UCSD-AML1 (cell line): Measurements from ENCODE around the gene INAFM2.

Experiments
- DNase-seq: peaks from one replicate; lab custom pipeline; 2025; ENCODE audit not compliant: unreplicated experiment; lab: John Stamatoyannopoulos, UW

The INAFM2 gene

DNA sequence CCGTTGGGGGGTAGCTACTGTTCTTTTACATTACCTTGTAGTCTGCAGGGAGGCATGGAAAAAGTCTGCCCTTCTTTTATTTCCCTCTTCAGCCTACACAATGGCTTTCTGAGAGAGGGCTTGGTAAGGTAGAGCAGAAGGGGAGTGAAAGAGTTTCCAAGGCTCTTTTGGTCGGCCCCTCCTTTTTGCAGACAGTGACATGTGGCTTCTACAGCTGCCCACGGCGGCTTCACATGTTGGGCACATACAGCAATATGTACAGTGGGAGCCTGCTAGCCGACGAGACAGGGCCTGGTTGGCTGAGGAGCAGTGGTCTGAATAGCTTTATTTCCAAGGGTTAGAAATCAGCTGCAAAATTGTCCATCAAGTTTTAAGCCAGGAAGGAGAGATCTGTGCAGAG lies 4.0 kb downstream of the INAFM2 start:
- no peak for DNase-seq

DNA sequence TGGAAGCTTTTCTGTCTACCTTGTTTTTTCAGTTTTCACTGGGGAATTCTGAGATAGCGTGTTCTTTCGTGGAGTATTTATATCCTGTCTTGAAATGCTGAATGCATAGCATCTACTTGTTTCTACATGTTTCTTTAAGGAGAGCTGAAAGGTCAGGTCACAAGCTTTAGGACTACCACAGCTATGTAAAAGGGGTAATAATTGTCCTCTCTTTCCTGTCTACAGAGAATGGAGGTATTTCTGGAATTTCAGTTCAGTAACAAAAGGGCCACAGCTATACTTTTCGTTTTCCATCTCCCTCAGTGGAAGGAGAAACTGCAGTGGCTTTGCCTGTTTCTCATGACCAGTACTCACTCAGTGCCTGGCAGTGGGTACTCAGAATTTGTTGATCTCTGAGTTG lies 4.7 kb downstream of the INAFM2 start:
- DNase-seq: no peak

GRCh38 chr15:40328751-40329150 lies 5.3 kb downstream of the INAFM2 start:
- no peak for DNase-seq

- DNase-seq: no peak
Measured at GRCh38 chr15:40329804-40330203, 6.3 kb downstream of the INAFM2 start.

GRCh38 chr15:40330368-40330836 lies 6.9 kb downstream of the INAFM2 start:
- peak; percentile 77 for DNase-seq

GRCh38 chr15:40331026-40331425 lies 7.5 kb downstream of the INAFM2 start:
- DNase-seq: no peak

- DNase-seq: no peak
Measured at GRCh38 chr15:40331637-40332036, 8.1 kb downstream of the INAFM2 start.

DNA sequence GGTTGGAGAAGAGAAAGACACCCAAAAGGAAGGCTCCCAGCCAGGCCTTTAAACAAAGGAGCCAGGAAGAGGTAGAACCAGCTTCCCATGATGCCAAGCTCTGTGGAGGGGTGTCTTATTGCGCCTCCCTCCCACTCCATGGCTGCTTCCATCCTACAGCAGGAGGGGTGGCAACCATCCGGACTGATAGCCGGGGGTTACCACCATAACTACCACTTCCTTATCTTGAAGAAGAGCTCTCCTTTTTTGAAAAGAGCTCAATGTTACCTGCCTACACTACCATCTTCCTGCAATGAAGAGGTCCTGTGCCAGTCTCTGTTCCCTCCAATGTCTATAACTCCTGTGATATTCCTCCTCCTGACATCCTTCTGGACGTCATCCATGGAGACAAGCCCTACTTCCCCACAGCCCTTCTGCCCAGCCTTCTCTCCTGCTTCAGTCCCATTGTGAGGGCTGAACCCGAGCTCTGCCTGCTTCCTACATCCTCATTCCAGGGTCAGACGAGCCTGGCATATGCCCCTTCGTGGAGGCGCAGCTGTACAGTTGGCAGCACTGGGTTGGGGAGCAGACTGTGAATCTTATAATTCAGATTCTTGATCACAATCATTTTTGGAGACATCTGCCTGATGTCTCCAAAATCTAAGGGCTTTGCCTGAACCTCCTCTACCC lies 8.8 kb downstream of the INAFM2 start:
- DNase-seq: no peak

DNA sequence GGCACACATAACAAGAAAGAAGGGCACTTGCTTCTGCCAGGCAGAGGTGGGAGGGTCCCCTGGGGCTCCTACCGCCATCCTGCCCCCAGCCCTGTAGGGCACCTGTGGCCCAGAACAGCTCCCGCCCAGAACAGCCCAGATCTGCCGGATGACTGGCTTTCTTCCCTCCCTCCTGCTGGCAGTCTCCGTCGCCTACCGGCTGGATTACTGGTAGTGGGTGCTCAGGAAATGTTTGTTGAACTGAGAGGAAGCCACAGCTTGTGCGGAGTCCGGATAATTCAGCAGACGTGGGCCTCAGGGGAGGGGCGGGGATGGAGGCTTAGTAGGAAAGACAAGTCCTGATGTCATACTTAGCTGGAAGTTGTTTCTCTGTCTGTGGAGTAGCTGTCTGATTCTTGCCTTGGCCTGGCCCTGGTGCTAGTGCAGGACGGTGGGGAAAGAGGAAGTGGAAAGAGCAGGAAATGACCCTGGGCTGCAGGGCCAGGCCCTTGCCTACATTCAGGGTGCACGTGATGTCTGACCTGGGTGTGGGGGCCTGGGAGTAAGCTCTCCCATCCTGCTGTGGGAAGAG lies 10.5 kb downstream of the INAFM2 start:
- DNase-seq: peak; percentile 95

DNA sequence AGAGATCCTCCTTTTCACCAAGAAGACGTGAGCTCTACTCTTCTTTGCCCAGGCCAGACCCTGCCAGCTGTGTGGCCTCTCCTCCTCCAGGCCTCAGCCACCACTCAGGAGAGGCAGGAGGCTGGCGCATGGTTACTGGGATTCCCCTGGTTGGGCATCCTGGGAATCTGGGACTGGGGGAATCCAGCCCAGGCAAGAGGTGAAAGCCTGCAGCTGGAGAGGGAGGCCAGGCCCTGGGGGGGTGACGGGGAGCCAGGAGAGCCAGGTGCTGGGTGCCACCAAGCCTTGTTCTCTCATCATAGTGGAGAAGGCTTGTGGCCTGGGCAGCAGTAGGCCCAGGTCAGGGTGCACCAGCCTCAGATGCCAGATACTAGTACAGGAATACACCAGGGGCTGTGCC lies 11.0 kb downstream of the INAFM2 start:
- no peak for DNase-seq

DNA sequence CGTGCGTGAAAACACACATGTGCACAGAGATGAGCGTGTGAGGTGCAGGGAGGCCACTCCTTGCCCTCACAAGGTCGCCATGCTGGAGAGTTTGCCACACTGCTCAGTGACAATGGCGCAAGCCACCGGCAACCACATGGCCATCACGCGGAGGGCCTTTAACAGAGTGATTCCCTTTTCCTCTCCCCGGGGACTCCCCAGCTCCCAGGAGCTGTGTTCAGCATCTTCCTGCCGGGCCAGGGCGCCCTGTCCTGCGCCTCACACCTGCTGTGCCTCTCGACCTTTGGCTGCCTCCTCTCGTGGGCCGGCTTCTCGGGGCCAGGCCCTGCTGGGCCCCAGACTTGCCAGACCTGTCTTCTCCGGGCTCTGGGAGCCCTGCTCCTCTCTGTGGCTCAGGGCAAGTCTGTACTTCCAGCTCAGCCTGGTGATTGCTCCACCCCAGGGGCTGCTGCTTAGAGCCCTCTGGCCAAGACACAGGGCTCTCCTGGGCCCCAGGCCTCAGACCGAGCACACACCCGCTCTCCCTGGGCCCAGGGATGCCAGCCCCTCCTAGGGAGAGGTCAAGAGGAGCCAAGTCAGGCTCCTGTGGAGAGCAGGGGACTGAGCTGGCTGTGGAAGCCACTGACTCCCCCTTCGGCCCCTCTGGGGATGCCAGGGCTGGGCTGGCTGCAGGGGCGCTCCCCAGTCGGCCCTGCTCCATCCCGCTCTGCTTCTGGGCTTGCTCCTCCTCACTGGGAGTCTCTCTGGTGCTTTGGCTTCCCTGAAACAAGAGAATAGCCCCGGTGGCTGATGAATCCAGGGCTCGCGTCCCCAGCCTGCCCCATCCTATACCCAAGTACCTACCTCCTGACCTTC lies 11.7 kb downstream of the INAFM2 start:
- no peak for DNase-seq

DNA sequence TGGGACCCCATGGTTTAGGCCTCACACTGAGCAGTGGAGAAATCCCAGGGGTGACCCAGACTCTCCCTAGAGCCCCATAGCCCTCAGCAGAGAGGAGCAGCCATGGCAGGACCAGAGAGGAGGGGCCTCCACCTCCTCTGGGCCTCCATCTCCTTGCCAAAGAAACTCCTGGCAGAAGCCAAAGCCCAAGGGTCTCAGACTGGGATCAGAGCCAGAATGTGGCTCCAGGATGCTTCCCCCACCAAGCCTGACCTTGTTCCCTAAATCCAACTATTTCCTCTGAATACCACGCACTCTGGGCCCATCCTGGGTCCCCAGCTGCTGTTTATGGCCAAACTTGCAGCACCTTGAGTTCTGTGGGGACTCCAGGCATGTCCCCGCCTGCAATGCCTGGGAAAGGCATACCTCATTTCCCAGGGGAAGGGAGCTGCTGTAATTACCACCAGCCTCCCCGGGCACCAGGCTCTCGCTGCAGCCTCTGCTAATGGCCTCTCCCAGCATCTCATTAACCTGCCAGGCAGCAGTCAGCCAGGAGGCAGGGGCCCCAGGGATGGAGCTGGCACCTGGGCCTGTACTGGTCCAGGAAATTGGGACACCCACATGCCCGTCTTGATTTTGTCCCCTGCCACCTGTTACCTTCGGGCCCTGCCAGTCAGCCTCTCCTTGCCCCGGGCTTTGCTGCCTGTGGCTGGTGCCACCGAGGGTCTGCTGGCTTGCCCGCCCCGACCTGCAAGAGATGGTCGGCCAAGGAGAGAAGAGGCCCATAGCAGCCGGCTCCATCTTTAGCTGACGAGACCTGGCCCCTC lies 12.6 kb downstream of the INAFM2 start:
- no peak for DNase-seq

- peak; percentile 78 for DNase-seq
Measured at GRCh38 chr15:40336744-40337122, 13.2 kb downstream of the INAFM2 start.

DNA sequence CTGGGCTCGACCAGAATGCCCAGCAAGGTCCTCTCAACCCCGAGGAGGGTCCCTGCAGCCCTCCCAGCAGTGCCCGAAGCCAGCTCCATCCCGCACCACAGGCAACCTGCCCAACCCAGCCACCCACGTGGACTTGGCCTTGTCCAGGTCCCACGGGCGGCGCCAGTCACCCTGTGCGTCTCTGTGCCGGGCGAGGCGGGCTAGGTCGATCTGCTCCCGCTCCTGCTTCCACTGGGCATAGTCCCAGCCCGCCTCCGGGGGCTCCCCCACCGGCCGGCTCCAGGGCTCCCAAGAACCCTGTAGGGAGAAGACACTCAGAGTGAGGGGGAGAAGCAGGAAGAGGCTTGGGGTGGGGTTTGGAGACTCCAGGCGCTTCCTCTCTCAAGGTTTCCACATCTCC lies 14.1 kb downstream of the INAFM2 start:
- no peak for DNase-seq

DNA sequence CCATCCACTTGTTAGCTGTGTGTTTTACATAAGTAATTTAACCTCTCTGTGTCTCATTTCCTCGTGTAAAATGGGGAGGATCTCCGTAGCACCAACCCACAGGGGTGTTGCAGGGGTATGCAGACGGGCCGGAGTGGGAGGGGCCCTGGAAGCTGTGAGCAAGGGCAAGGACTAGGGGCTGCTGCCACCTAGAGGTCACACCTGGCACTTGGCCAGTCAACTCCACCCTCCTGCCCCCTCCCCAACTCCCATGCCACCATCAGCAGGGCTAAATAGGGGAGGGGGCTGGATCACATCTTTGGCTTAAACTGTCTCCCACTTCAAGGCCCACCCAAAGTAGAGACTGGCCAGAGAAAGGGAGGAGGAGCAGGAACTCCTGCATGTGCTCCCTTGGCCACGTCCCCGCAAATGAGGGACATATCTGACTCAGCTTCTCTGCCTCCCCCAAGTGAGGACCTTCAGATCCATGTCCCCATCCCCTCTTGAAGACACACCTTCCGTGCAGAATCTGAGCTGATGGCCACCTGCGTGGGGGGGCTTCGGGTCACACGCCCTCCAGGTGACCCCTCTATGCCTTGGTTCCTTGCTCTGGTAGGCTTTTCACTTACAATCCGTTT lies 14.7 kb downstream of the INAFM2 start:
- peak; percentile 85 for DNase-seq

DNA sequence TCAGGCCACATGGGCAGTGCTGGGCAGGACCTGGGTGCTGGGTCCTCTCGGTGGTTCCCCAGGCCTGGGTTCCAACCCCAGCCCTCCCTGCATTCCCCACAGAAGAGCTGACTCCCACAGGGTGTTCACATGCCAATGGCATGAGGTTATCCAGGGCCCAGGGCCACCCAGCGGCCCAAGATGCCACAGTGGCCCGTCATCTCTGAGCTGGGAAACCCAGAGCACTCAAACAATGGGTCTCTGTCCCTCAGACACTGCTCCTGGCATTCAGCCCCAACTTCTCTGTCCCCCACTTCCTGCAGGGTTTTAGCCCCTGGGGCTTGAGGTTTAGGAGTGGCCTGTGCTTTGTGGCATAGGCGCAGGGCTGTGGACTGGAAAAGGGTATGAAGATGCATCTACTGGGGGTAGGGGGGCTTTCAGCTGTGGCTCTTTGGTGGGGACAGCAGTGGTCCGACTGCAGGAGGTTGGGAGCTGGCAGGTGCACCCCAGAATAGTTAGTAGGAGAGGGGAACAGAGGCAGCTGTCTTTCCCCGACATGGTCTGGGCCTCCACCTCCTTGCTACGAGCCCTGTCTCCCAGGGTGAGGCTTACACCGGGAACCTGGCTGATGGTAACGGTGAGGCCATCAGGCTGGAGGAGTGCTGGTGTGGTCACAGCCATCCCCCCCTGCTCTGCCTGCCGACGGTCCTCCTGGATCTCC lies 15.6 kb downstream of the INAFM2 start:
- no peak for DNase-seq

DNA sequence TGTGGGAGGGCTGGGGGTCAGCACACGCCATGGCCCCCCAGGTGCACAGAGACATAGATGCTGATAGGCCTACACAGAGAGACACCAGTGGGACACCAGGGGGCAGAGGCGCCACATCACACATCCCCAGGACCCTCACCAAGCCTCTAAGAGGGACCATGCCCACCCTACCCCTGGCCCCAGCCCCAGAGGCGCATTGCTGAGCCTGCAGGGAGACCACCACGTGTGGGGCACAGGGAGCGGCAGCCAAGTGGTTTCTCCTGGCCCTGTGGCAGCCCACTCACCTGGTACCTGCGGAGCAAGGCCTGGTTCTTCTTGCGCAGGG lies 16.1 kb downstream of the INAFM2 start:
- no peak for DNase-seq

GRCh38 chr15:40340038-40340739 lies 16.7 kb downstream of the INAFM2 start:
- no peak for DNase-seq

DNA sequence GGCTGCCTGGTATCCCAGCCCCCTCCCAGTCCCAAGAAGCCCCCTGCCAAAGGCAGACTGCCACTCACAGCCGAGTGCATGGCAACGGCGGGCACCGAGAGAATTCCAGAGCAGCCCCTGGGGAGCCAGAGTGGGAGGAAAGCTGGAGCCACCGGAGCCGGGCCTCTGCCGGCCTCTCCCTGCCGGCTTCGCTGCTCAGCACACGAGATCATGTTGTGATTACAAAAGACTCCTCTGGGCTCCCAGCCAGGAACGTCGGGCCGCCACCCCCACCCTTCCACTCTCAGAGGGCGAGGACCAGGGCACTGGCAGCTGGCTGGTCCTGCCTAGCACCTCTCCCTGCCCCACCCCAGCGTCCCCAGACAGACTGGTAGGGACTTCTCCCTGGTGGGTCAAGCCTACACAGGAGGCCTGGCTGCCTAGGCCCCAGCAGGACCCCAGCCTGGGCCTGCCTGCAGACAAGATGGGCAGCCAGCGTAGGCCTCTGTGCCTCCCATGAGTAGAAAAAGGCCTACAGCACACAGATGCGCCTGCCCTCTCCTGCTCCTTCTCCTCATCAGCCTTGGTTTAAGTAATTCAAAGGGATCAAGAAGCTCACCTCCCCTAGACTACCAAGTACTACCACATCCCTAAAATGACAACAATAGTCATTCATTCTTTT lies 17.4 kb downstream of the INAFM2 start, which contains the start of gene CCDC9B:
TSS of gene CCDC9B (minus strand) at position 200 of the 661 bp plus-strand sequence. CDS start at position 80, 120 bp downstream.
- no peak for DNase-seq
